H9 (cell line): ENCODE data around the gene LRMDA. TPM values are rescaled to one million over a fixed set of nuclear protein-coding genes. Genes with fewer than 3 reads are reported as not detected.

Source experiments
- DNase-seq: peaks from one replicate; pipeline ENCODE4 v3.0.0-alpha.2; 2017
- H2AFZ ChIP-seq: one replicate; pipeline ENCODE4 v1.6.1; 2013; ENCODE audit warnings: mild to moderate bottlenecking, low read length, control low read depth, moderate library complexity
- H2AK5ac ChIP-seq: 2 replicates; pipeline ENCODE4 v1.6.1; 2013; ENCODE audit warnings: low read length, control low read depth, mixed read lengths; ENCODE audit not compliant: insufficient read length
- H2BK120ac ChIP-seq: one replicate; pipeline ENCODE4 v1.6.1; 2013; ENCODE audit warnings: low read depth, mild to moderate bottlenecking, low read length, control low read depth, inconsistent platforms; ENCODE audit not compliant: poor library complexity, severe bottlenecking
- H2BK12ac ChIP-seq: 2 replicates; pipeline ENCODE4 v1.6.1; 2013; ENCODE audit warnings: low read length, control low read depth, mixed read lengths, low read depth; ENCODE audit not compliant: insufficient read length
- H2BK15ac ChIP-seq: 2 replicates; pipeline ENCODE4 v1.6.1; 2013; ENCODE audit warnings: low read depth, low read length, control low read depth
- H2BK20ac ChIP-seq: one replicate; pipeline ENCODE4 v1.6.1; 2013; ENCODE audit warnings: low read depth, mild to moderate bottlenecking, low read length, control low read depth, inconsistent platforms; ENCODE audit not compliant: poor library complexity, severe bottlenecking
- H2BK5ac ChIP-seq: 2 replicates; pipeline ENCODE4 v1.6.1; 2013; ENCODE audit warnings: low read length, control low read depth, mixed read lengths; ENCODE audit not compliant: insufficient read length
- H3K14ac ChIP-seq: 2 replicates; pipeline ENCODE4 v1.6.1; 2013; ENCODE audit warnings: low read length, control low read depth; ENCODE audit not compliant: insufficient read depth
- H3K18ac ChIP-seq: 2 replicates; pipeline ENCODE4 v1.6.1; 2013; ENCODE audit warnings: low read depth, mild to moderate bottlenecking, mixed read lengths, low read length, control low read depth; ENCODE audit not compliant: insufficient read length
- H3K23ac ChIP-seq: 2 replicates; pipeline ENCODE4 v1.6.1; 2013; ENCODE audit warnings: low read length, control low read depth, mixed read lengths, low read depth; ENCODE audit not compliant: insufficient read length
- H3K23me2 ChIP-seq: 2 replicates; pipeline ENCODE4 v1.6.1; 2013; ENCODE audit warnings: low read depth, mild to moderate bottlenecking, mixed read lengths, low read length, control low read depth; ENCODE audit not compliant: insufficient read length, poor library complexity, severe bottlenecking
- H3K27ac ChIP-seq: 2 replicates; pipeline ENCODE4 v1.5.1; 2013; ENCODE audit warnings: low read length, control low read depth, mixed read lengths, low read depth; ENCODE audit not compliant: insufficient read length
- H3K27me3 ChIP-seq: 2 replicates; pipeline ENCODE4 v1.6.1; 2013; ENCODE audit warnings: low read length, control low read depth, inconsistent platforms; ENCODE audit not compliant: insufficient read depth
- H3K4ac ChIP-seq: 2 replicates; pipeline ENCODE4 v1.6.1; 2013; ENCODE audit warnings: low read depth, mild to moderate bottlenecking, control low read depth, inconsistent platforms, low read length, moderate library complexity
- H3K4me1 ChIP-seq: 2 replicates; pipeline ENCODE4 v1.6.1; 2013; ENCODE audit warnings: low read length, control low read depth, inconsistent platforms; ENCODE audit not compliant: insufficient read depth
- H3K4me2 ChIP-seq: 2 replicates; pipeline ENCODE4 v1.6.1; 2013; ENCODE audit warnings: low read length, control low read depth, mixed read lengths; ENCODE audit not compliant: insufficient read length, insufficient read depth
- H3K56ac ChIP-seq: 2 replicates; pipeline ENCODE4 v1.6.1; 2013; ENCODE audit warnings: low read depth, mild to moderate bottlenecking, mixed read lengths, low read length, control low read depth; ENCODE audit not compliant: insufficient read length
- H3K79me1 ChIP-seq: 2 replicates; pipeline ENCODE4 v1.6.1; 2013; ENCODE audit warnings: low read depth, mild to moderate bottlenecking, moderate library complexity, low read length, control low read depth, inconsistent platforms; ENCODE audit not compliant: insufficient read depth, poor library complexity, severe bottlenecking
- H3K79me2 ChIP-seq: 2 replicates; pipeline ENCODE4 v1.6.1; 2013; ENCODE audit warnings: low read length, control low read depth, inconsistent platforms; ENCODE audit not compliant: insufficient read depth
- H3K9ac ChIP-seq: 2 replicates; pipeline ENCODE4 v1.6.1; 2013; ENCODE audit warnings: low read length, control low read depth, mixed read lengths; ENCODE audit not compliant: insufficient read length; ENCODE audit errors: extremely low read depth
- H3K9me3 ChIP-seq: one replicate; pipeline ENCODE4 v1.6.1; 2013; ENCODE audit warnings: low read depth, low read length, inconsistent platforms; ENCODE audit not compliant: control insufficient read depth
- H3T11ph ChIP-seq: one replicate; pipeline ENCODE4 v1.6.1; 2013; ENCODE audit warnings: mild to moderate bottlenecking, low read length, control low read depth, inconsistent platforms
- H4K20me1 ChIP-seq: one replicate; pipeline ENCODE4 v1.6.1; 2013; ENCODE audit not compliant: control insufficient read depth, insufficient read length, insufficient read depth
- H4K5ac ChIP-seq: 2 replicates; pipeline ENCODE4 v1.6.1; 2013; ENCODE audit warnings: low read depth, mild to moderate bottlenecking, mixed read lengths, low read length, control low read depth; ENCODE audit not compliant: insufficient read length
- H4K8ac ChIP-seq: replicated peaks from 2 replicates; pipeline ENCODE4 v1.6.1; 2013; ENCODE audit warnings: low read length, control low read depth, mixed read lengths, low read depth; ENCODE audit not compliant: insufficient read length
- H4K91ac ChIP-seq: 2 replicates; pipeline ENCODE4 v1.6.1; 2013; ENCODE audit warnings: low read depth, mild to moderate bottlenecking, moderate library complexity, mixed read lengths, low read length, control low read depth; ENCODE audit not compliant: insufficient read length
- H3K27ac Mint-ChIP-seq, 3 experiments: 2 replicates in 2 of 3; 3 replicates in 1 of 3; pipeline ENCODE4 v1.8.0; 2020 to 2021; ENCODE audit warnings: mixed read lengths in 3 of 3, mild to moderate bottlenecking in 1 of 3, moderate library complexity in 1 of 3
- H3K27me3 Mint-ChIP-seq: 2 replicates; pipeline ENCODE4 v1.8.0; 2021; ENCODE audit warnings: low read depth, mild to moderate bottlenecking, moderate library complexity, mixed read lengths
- H3K36me3 Mint-ChIP-seq, 3 experiments: 2 replicates in 2 of 3; 3 replicates in 1 of 3; pipeline ENCODE4 v1.8.0; 2020 to 2021; ENCODE audit warnings: low read depth in 3 of 3, mixed read lengths in 3 of 3; ENCODE audit not compliant: insufficient read depth in 1 of 3
- H3K4me1 Mint-ChIP-seq, 2 experiments: 2 replicates each; pipeline ENCODE4 v1.8.0; 2020; ENCODE audit warnings: mixed read lengths in 2 of 2
- H3K4me3 Mint-ChIP-seq, 2 experiments: 2 replicates in 1 of 2; 3 replicates in 1 of 2; pipeline ENCODE4 v1.8.0; 2020 to 2021; ENCODE audit warnings: mild to moderate bottlenecking in 2 of 2, mixed read lengths in 2 of 2, moderate library complexity in 1 of 2
- H3K9me3 Mint-ChIP-seq, 2 experiments: 2 replicates in 1 of 2; 3 replicates in 1 of 2; pipeline ENCODE4 v1.8.0; 2020; ENCODE audit warnings: mild to moderate bottlenecking in 2 of 2, mixed read lengths in 2 of 2, moderate library complexity in 1 of 2
- WGBS: extraction: QIAGEN DNeasy Blood & Tissue Kit; methylation state at CpG from one replicate; pipeline ENCODE4 v1.1.7; 2013; ENCODE audit warnings: missing lambda C conversion rate, low lambda C conversion rate, mixed read lengths; ENCODE audit not compliant: insufficient read length; ENCODE audit errors: extremely low coverage; 5-methylcytosine and 5-hydroxymethylcytosine counted together
- total RNA-seq: library from RNA; stranded (reverse); gene quantifications from 2 replicates; pipeline ENCODE4 v1.2.1, GENCODE V29; 2021
- TF ChIP-seq, protein P1 (sequence below): fragments of 200-600 bp; sonication (generic); conservative IDR thresholded peaks from 3 replicates; pipeline ENCODE4 v1.8.0; 2021; ENCODE audit warnings: antibody characterized with exemption, mild to moderate bottlenecking

The LRMDA gene
- total RNA-seq, 1 experiment from 2014 or later: 1.8 TPM

DNA sequence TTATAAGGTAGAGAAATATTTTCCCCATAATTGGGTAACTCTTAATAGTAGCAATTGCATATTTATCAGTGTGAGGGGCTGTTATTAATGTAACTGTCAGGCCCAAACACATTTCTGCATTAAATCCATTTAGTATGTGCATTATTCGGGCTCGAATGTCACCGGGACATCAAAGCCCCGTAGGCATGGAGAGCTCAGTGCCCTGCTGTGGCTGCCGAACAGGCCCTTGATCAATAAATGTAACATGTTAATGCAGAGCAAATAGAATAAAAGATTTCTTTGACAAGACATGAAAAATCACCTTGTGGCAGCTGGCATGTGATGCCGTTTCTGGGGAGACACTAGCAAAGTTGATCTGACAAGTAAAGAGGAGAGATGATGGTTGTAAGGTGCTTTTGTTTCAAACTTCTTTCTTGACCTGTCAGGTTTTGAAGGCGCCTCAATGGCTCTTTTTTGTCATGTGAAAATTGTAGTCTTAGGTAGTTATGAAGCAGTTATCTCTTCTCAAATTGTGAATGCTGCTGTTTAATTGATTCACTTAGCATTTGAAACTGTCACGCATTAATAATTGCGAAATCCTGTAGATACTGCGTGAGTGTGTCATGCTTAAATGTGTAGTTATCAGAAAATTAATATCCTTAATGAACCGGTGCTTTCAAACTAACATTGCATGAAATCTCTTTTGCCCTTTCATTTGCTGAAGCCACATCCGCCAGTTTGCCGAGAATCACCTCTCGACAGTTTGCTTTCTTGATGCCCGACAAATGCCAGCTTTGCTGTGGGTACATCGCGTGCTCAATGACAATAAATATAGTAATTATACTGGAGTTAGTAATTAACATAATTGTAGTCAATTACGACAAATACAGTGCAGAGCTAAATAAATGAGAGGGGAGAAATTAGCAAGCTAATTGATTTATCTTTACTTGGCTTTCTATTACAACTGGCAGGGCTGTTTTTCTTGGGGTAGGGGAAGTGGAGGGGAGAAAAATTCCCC, 19.5 kb downstream of the LRMDA start:
- Mint-ChIP-seq H3K27me3 (peaks cover 89% of the 10 kb centered on the region), H3K9me3 (peaks cover 10% of the 10 kb centered on the region in 2 experiments), H3K36me3 (peaks cover 0 to 9% (median 0%) of the 10 kb centered on the region in 3 experiments; a peak in 3 of 7 replicates), H3K4me3 (peak overlapping the region in 1 of 2 experiments; percentile 25; a peak in 2 of 5 replicates), H3K27ac (no peak overlapping the region), H3K4me1 (peaks cover 28 to 37% of the 10 kb centered on the region in 2 experiments)
- no peak overlapping the region for H2AK5ac ChIP-seq
- no peak overlapping the region for H2AFZ ChIP-seq
- H3K79me1 ChIP-seq: no peaks in the 10 kb centered on the region
- no peaks in the 10 kb centered on the region for H3K9me3 ChIP-seq
- H2BK12ac ChIP-seq: no peak overlapping the region
- no peak overlapping the region for H2BK5ac ChIP-seq
- WGBS: no CpG with 5 or more reads among the region's 18 CpGs
- H3K18ac ChIP-seq: no peak overlapping the region
- no peaks in the 10 kb centered on the region for H3K23me2 ChIP-seq
- H3K23ac ChIP-seq: no peak overlapping the region
- peaks cover 18% of the 10 kb centered on the region; the same call in 1 of the 2 replicates for H3K4me1 ChIP-seq
- H3K4ac ChIP-seq: no peak overlapping the region
- no peak overlapping the region for H3K56ac ChIP-seq
- H3K9ac ChIP-seq: no peak overlapping the region
- TF ChIP-seq, protein P1, sequence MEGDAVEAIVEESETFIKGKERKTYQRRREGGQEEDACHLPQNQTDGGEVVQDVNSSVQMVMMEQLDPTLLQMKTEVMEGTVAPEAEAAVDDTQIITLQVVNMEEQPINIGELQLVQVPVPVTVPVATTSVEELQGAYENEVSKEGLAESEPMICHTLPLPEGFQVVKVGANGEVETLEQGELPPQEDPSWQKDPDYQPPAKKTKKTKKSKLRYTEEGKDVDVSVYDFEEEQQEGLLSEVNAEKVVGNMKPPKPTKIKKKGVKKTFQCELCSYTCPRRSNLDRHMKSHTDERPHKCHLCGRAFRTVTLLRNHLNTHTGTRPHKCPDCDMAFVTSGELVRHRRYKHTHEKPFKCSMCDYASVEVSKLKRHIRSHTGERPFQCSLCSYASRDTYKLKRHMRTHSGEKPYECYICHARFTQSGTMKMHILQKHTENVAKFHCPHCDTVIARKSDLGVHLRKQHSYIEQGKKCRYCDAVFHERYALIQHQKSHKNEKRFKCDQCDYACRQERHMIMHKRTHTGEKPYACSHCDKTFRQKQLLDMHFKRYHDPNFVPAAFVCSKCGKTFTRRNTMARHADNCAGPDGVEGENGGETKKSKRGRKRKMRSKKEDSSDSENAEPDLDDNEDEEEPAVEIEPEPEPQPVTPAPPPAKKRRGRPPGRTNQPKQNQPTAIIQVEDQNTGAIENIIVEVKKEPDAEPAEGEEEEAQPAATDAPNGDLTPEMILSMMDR: no peak
- no peak overlapping the region for H2BK120ac ChIP-seq
- peaks cover 6% of the 10 kb centered on the region; the same call in 1 of the 2 replicates for H3K27me3 ChIP-seq
- no peak overlapping the region for H4K8ac ChIP-seq
- H4K91ac ChIP-seq: no peak overlapping the region
- H3K27ac ChIP-seq: no peak overlapping the region
- no peak overlapping the region for H2BK20ac ChIP-seq
- no peak overlapping the region for H3T11ph ChIP-seq
- no peaks in the 10 kb centered on the region for H4K20me1 ChIP-seq
- H3K4me2 ChIP-seq: peak overlapping the region; percentile 36
- no peak overlapping the region for H3K14ac ChIP-seq
- no peak overlapping the region for H4K5ac ChIP-seq
- H3K79me2 ChIP-seq: no peaks in the 10 kb centered on the region
- H2BK15ac ChIP-seq: no peak overlapping the region
- DNase-seq: no peak
